K562 (cell line): ENCODE data around the gene RAD17. TPM values are rescaled to one million over a fixed set of nuclear protein-coding genes. Genes with fewer than 3 reads are reported as not detected.

Source experiments
- ATAC-seq: fragments of 200-7000 bp; cut with Tn5 transposase; 3 replicates; pipeline ENCODE4 v1.9.1; 2020; ENCODE audit warnings: moderate library complexity
- BruUV-seq: library from RNA; stranded (reverse); fragments of 400-500 nt; replicated peaks from 2 replicates; lab custom pipeline; 2021; lab: Mats Ljungman, UMichigan
- CTCF ChIA-PET: fragments of 300-600 bp; formaldehyde crosslinking; extraction: SDS; loops from one replicate; lab custom pipeline; 2021; ENCODE audit warnings: low intra/inter-chr PET ratio; lab: Yijun Ruan, JAX
- POLR2A ChIA-PET: fragments of 300-600, 350-650 bp; sonication (Branson Sonifier 250); formaldehyde crosslinking; extraction: SDS; loops from one replicate; lab custom pipeline; 2021; ENCODE audit warnings: antibody characterized with exemption, inconsistent platforms; lab: Yijun Ruan, JAX
- DNase-seq, 4 experiments: peaks; one replicate each; pipeline versions ENCODE4 v3.0.0 to v3.0.0-alpha.2; 2011 to 2018; ENCODE audit warnings: low spot score in 3 of 4, mixed read lengths in 3 of 4; ENCODE audit errors: extremely low read depth in 1 of 4
- FAIRE-seq: peaks from 2 replicates; lab custom pipeline; 2011; peaks lifted over from hg19 to GRCh38; lab: Jason Lieb, UNC
- H2AFZ ChIP-seq: 2 replicates; pipeline ENCODE4 v1.6.0; 2011; ENCODE audit warnings: low read depth, low read length, control low read depth, inconsistent platforms
- H3K27ac ChIP-seq: fragments of 200-600 bp; 3 replicates; pipeline ENCODE4 v1.8.0; 2011; ENCODE audit warnings: low read depth, mild to moderate bottlenecking, control low read depth, inconsistent platforms, low read length, moderate library complexity, mixed read lengths; ENCODE audit errors: extremely low read depth
- H3K27me3 ChIP-seq, 2 experiments: fragments of 300-600 bp in 1 of 2; 2 replicates in 1 of 2; 3 replicates in 1 of 2; pipeline versions ENCODE4 v1.6.0 to v1.8.0; 2011; ENCODE audit warnings: inconsistent platforms in 2 of 2, low read length in 2 of 2, mild to moderate bottlenecking in 1 of 2, mixed read lengths in 1 of 2, moderate library complexity in 1 of 2; ENCODE audit not compliant: control insufficient read depth in 2 of 2, insufficient read depth in 2 of 2
- H3K36me3 ChIP-seq: fragments of 300-600 bp; 3 replicates; pipeline ENCODE4 v1.8.0; 2011; ENCODE audit warnings: mild to moderate bottlenecking, low read length, inconsistent platforms; ENCODE audit not compliant: control insufficient read depth, insufficient read depth
- H3K4me1 ChIP-seq, 2 experiments: fragments of 200-600 bp in 1 of 2; replicated peaks in 1 of 2; 2 replicates in 1 of 2; 3 replicates in 1 of 2; pipeline versions ENCODE4 v1.5.1 to v1.8.0; 2011; ENCODE audit warnings: inconsistent platforms in 2 of 2, low read length in 2 of 2, mild to moderate bottlenecking in 1 of 2, mixed read lengths in 1 of 2, moderate library complexity in 1 of 2; ENCODE audit not compliant: control insufficient read depth in 2 of 2, insufficient read depth in 2 of 2
- H3K4me2 ChIP-seq: 2 replicates; pipeline ENCODE4 v1.6.1; 2011; ENCODE audit warnings: low read length, control low read depth, inconsistent platforms, mixed read lengths; ENCODE audit not compliant: insufficient read depth
- H3K4me3 ChIP-seq: fragments of 200-600 bp; sonication (generic), shearing (Covaris generic); 2 replicates; pipeline ENCODE4 v1.5.1; 2016; ENCODE audit warnings: control low read depth, inconsistent platforms
- H3K79me2 ChIP-seq: fragments of 200-600 bp; 3 replicates; pipeline ENCODE4 v1.8.0; 2011; ENCODE audit warnings: low read length, inconsistent platforms; ENCODE audit not compliant: control insufficient read depth, insufficient read depth
- H3K9ac ChIP-seq, 2 experiments: 2 replicates each; pipeline versions ENCODE4 v1.6.0 to v1.6.1; 2011; ENCODE audit warnings: low read depth in 2 of 2, low read length in 2 of 2, control low read depth in 1 of 2, inconsistent platforms in 1 of 2, mild to moderate bottlenecking in 1 of 2, mixed read lengths in 1 of 2; ENCODE audit not compliant: insufficient read depth in 1 of 2
- H3K9me1 ChIP-seq: one replicate; pipeline ENCODE4 v1.6.0; 2011; ENCODE audit warnings: inconsistent platforms, mild to moderate bottlenecking, low read length, moderate library complexity; ENCODE audit not compliant: control insufficient read depth, insufficient read depth
- H3K9me3 ChIP-seq: replicated peaks from 2 replicates; pipeline ENCODE4 v1.5.1; 2011; ENCODE audit warnings: low read depth, low read length, inconsistent platforms; ENCODE audit not compliant: control insufficient read depth, insufficient read depth
- H4K20me1 ChIP-seq: replicated peaks from 2 replicates; pipeline ENCODE4 v1.6.1; 2011; ENCODE audit warnings: low read length, inconsistent platforms, mixed read lengths; ENCODE audit not compliant: control insufficient read depth, insufficient read depth
- FOS ChIP-seq: IDR thresholded peaks from 3 replicates; pipeline ENCODE4 v1.6.1; 2011; ENCODE audit not compliant: insufficient read length; ENCODE audit errors: extremely low read depth
- POLR2AphosphoS5 ChIP-seq: IDR thresholded peaks from 2 replicates; pipeline ENCODE4 v1.6.1; 2011; ENCODE audit warnings: mild to moderate bottlenecking, low read depth, low read length, moderate library complexity; ENCODE audit not compliant: control insufficient read depth, insufficient read depth
- RBM34 ChIP-seq: fragments of 200-400 bp; formaldehyde crosslinking; IDR thresholded peaks from 2 replicates; pipeline ENCODE4 v1.6.1; 2018; ENCODE audit warnings: low read length, borderline replicate concordance; ENCODE audit not compliant: insufficient read depth
- ZNF311 ChIP-seq: fragments of 250-450 bp; sonication (Bioruptor Pico); IDR thresholded peaks from 2 replicates; pipeline ENCODE4 v1.4.0; 2020; ENCODE audit warnings: mild to moderate bottlenecking, moderate library complexity
- ZNF79 ChIP-seq: fragments of 250-450 bp; sonication (Bioruptor Pico); IDR thresholded peaks from 2 replicates; pipeline ENCODE4 v1.4.0; 2020; ENCODE audit warnings: low read depth, mild to moderate bottlenecking, moderate library complexity
- WGBS: fragments of 100-300 bp; shearing (Covaris generic); methylation state at CpG from one replicate; pipeline ENCODE4 v1.1.6; 2016; ENCODE audit warnings: low coverage, mixed read lengths; ENCODE audit not compliant: insufficient coverage; ENCODE audit errors: missing lambda C conversion rate; 5-methylcytosine and 5-hydroxymethylcytosine counted together
- in situ Hi-C: fragments of 300-500 bp; cut with MboI; formaldehyde crosslinking; loops from 4 replicates; pipeline ENCODE4 v1.15.0; 2018; ENCODE audit warnings: inconsistent platforms, mixed read lengths
- intact Hi-C: fragments of 100-400 bp; cut with micrococcal nuclease; formaldehyde crosslinking; loops from 2 replicates; pipeline ENCODE4 v1.14.2; 2022
- polyA plus RNA-seq, 8 experiments: library from polyadenylated mRNA; depleted of rRNA in 4 of 8; stranded (reverse) in 5 of 8; unstranded in 3 of 8; fragments of >200 nt; fragmentation: Nextera tagmentation in 2 of 8; fragmentation: Illumina TruSeq in 1 of 8; extraction: Ambion mirVana in 2 of 8; extraction: Trizol in 1 of 8; gene quantifications; 2 replicates each; pipeline versions ENCODE4 v1.2.1 to v1.2.3, GENCODE V29; 2011 to 2014; ENCODE audit warnings: inconsistent platforms in 1 of 8, missing spikeins in 1 of 8
- total RNA-seq, 7 experiments: library from RNA; depleted of rRNA in 6 of 7; stranded (reverse); fragments of >200 nt in 6 of 7; fragmentation: Illumina TruSeq in 2 of 7; extraction: Trizol in 2 of 7; gene quantifications; 2 replicates each; pipeline versions ENCODE4 v1.2.1 to v1.2.3, GENCODE V29; 2011 to 2021; ENCODE audit warnings: low replicate concordance in 1 of 7
- TF ChIP-seq, protein P1 (sequence below): sonication (generic); formaldehyde crosslinking; IDR thresholded peaks from 2 replicates; pipeline ENCODE4 v1.8.1; 2023; ENCODE audit warnings: mild to moderate bottlenecking, missing genetic modification reagents
- TF ChIP-seq, protein P2 (sequence below): fragments of 450-650 bp; formaldehyde crosslinking; IDR thresholded peaks from 2 replicates; pipeline ENCODE4 v1.4.0; 2022; ENCODE audit warnings: mild to moderate bottlenecking, moderate library complexity

The RAD17 gene
- total and polyA plus RNA-seq, 9 of the 15 experiments (the other 6 are each of a cell fraction or from before 2014, with no cell fraction given): 21.1 to 50.1 (median 40.1) TPM

DNA sequence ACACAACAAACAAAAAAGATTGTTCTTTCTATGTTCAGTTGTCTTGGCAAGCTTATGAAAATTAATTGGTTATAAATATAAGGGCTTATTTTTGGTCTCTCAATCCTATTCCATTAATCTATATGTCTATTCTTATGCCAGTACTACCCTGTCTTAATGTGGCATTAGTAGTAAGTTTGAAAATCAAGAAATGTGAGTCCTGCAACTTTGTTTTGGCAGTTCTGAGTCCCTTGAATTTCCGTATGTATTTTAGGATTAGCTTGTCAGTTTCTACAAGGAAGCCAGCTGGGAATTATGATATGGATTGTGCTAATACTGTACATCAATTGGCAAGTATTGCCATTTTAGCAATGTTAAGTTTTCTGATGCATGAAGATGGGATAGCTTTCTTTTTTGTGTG lies 26.5 kb upstream of the RAD17 start:
- POLR2A ChIA-PET: interaction anchor here (0.6 to 1.2 kb wide), 3 partner anchors 10 to 24 kb away, joined by 4 read pairs; partner anchors contain the start of gene CCDC125
- H3K4me2 ChIP-seq: no peak overlapping the region
- no peaks in the 10 kb centered on the region for H3K9me1 ChIP-seq
- no peak overlapping the region for H3K4me3 ChIP-seq
- CTCF ChIA-PET: no interaction called here
- H3K27me3 ChIP-seq: no peaks in the 10 kb centered on the region
- H2AFZ ChIP-seq: no peak overlapping the region
- TF ChIP-seq ZNF311: no peak
- TF ChIP-seq FOS: no peak
- TF ChIP-seq, protein P1, sequence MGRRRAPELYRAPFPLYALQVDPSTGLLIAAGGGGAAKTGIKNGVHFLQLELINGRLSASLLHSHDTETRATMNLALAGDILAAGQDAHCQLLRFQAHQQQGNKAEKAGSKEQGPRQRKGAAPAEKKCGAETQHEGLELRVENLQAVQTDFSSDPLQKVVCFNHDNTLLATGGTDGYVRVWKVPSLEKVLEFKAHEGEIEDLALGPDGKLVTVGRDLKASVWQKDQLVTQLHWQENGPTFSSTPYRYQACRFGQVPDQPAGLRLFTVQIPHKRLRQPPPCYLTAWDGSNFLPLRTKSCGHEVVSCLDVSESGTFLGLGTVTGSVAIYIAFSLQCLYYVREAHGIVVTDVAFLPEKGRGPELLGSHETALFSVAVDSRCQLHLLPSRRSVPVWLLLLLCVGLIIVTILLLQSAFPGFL (CRISPR knock-in tag): no peak
- no peak for TF ChIP-seq RBM34
- TF ChIP-seq POLR2AphosphoS5: no peak
- TF ChIP-seq, protein P2, sequence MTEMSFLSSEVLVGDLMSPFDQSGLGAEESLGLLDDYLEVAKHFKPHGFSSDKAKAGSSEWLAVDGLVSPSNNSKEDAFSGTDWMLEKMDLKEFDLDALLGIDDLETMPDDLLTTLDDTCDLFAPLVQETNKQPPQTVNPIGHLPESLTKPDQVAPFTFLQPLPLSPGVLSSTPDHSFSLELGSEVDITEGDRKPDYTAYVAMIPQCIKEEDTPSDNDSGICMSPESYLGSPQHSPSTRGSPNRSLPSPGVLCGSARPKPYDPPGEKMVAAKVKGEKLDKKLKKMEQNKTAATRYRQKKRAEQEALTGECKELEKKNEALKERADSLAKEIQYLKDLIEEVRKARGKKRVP (CRISPR knock-in tag): no peak
- TF ChIP-seq ZNF79: no peak
- H3K4me1 ChIP-seq: no peaks in the 10 kb centered on the region
- intact Hi-C loops: no loop called here
- H3K9ac ChIP-seq: no peak overlapping the region
- ATAC-seq: no peak
- no TSS peak for BruUV-seq
- no peaks in the 10 kb centered on the region for H3K9me3 ChIP-seq
- H3K79me2 ChIP-seq: no peaks in the 10 kb centered on the region
- 6% methylated on average over 1 of the region's 1 CpG for WGBS
- no peaks in the 10 kb centered on the region for H3K36me3 ChIP-seq
- in situ Hi-C loops: no loop called here
- H3K27ac ChIP-seq: no peak overlapping the region
- no peaks in the 10 kb centered on the region for H4K20me1 ChIP-seq
- no peak for DNase-seq
- FAIRE-seq: no peak
